HG02798 (cell line): ENCODE measurements around the gene ZNF320.
"Not testable (repeated sequence)": the region's sequence is repeated elsewhere in the genome, so short reads cannot be mapped to it uniquely, and the experiment has no call there.

Experiments used
- ATAC-seq: cut with Tn5 transposase; IDR thresholded peaks from one replicate; pipeline ENCODE4 v1.9.1; 2021; ENCODE audit warnings: mild to moderate bottlenecking; ENCODE audit not compliant: unreplicated experiment, poor library complexity

The ZNF320 gene

GRCh38 chr19:52922841-52923777 lies 25.7 kb upstream of the ZNF320 start, which contains the start of gene ZNF888:
TSS of gene ZNF888 (minus strand) at chr19:52923428. CDS start at chr19:52917873, 5,555 bp downstream.
- peak; percentile 97 for ATAC-seq

DNA sequence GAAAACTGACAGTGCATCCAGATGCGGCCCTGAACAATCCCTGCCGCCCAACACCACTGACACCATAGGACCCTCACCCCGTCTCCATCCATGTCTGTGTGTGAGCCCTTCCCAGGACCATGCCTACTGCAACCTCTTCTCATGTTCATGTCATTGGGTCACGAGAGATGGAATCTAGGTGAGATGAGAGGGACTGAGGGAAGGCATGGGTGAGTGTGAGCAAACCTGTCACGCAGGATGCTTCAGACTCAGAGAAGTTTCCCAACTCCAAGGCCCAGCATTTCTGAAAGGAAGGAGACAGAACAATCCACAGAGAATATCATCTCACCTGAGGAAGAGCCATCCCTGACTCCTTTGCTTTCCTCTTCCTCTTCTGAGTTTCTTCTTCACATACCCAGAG lies 20.1 kb upstream of the ZNF320 start:
- no peak for ATAC-seq

- no peak for ATAC-seq
Observed at GRCh38 chr19:52910648-52911047, 13.2 kb upstream of the ZNF320 start.

DNA sequence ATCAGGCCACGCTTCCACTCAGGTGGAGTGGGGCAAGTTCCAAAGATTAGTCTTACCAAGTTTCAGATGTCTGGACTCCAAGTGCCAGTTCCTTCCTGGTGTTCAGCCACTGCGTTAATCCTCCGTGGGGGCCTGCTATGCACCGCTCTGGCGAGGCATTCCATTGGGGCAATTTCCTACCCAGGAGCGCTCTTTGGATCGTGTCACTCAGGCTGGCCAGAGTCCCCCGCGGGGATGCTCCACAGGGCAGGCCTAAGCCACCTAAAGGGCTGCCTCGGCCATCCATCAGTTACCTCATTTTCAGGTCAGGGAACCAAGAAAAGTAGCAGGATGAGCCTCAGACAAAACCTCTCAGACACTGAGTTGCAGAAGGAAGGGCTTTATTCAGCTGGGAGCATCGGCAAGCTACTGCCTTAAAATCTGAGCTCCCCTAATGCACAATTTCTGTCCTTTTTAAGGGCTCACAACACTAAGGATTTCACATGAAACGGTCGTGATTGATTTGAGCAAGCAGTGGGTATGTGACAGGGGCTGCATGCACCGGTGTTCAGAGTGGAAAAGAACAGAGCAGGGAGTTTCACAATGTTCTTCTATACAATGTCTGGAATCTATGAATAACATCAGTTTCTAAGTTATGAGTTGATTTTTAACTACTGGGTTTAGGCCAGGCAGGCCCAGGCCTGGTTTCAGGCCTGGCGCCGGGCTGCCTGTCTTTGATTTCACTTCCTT lies 6.8 kb upstream of the ZNF320 start:
- not testable (repeated sequence) for ATAC-seq

DNA sequence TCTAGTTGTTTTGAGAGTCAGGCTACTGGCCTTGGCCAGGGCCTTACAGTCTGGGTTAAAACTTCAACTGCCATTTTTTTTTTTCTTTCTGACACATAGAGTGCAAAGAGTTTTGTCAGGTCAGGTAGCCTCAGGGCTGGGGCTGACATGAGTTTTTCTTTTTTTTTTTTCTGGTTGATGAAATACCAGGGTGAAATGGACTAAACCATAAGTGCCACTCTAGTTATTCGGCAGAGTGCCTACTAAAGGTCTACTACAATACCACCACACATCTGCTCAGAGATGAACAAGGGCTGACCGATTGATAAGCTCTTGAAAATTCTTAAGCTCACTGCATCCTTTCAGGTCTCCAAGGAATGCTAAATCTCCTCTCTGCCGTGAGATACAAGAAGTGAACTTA lies 4.4 kb upstream of the ZNF320 start:
- no peak for ATAC-seq

DNA sequence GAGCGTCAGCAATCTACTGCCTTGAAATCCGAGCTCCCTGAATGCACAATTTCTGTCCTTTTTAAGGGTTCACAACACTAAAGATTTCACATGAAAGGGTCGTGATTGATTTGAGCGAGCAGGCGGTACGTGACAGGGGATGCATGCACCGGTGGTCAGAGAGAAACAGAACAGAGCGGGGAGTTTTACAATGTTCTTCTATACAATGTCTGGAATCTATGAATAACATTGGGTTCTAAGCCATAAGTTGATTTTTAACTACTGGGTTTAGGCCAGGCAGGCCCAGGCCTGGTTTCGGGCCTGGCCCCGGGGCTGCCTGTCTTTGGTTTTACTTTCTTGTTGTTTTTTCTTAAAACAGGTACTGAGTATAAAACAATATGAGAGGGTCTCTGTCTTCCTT lies 1.2 kb upstream of the ZNF320 start:
- not testable (repeated sequence) for ATAC-seq

GRCh38 chr19:52898101-52898500 lies 666 bp upstream of the ZNF320 start:
- ATAC-seq: no peak

DNA sequence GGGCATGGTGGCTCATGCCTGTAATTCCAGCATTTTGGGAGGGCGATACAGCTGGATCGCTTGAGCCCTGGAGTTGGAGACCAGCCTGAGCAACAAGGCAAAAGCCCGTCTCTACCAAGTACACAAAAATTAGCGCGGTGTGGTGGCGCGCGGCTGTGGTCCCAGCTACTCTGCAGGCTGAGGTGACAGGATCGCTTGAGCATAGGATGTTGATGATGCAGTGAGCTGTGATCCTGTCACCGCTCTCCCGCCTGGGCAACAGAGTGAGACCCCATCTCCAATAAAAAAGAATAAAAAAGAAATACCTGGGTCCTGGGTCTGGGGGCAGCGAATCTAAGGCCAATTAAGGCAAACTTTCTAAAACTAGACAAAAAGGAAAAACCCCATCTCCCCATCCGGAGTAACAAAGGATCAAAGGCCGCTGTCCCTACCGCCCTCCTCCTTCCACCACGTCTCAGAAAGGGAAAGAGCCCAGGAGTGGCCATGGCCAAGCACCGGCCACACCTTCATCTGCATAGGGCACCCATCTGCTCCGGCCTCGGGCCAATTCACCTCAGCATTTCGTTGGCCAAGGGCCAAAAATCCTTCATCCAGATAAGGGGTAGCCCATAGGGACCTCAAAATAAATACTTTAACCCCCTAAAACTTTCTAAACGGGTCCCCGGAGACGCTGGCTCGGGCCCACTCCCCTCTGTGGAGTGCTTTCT lies 851 bp downstream of the ZNF320 start:
- ATAC-seq: no peak

- ATAC-seq: no peak
Observed at GRCh38 chr19:52891336-52891735, 6.1 kb downstream of the ZNF320 start.

DNA sequence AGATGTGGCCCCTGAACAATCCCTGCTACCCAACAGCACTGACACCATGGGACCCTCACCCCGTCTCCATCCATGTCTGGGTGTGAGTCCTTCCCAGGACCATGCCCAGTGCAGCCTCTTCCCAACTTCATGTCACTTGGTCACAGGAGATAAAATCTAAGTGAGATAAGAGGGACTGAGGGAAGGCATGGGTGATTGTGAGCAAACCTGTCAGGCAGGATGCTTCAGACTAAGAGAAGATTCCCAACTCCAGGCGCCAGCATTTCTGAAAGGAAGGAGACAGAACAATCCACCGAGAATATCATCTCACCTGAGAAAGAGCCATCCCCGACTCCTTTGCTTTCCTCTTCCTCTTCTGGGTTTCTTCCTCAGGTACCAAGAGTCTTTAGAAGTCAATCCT lies 7.5 kb downstream of the ZNF320 start:
- no peak for ATAC-seq

- no peak for ATAC-seq
Observed at GRCh38 chr19:52889076-52889475, 8.4 kb downstream of the ZNF320 start.

DNA sequence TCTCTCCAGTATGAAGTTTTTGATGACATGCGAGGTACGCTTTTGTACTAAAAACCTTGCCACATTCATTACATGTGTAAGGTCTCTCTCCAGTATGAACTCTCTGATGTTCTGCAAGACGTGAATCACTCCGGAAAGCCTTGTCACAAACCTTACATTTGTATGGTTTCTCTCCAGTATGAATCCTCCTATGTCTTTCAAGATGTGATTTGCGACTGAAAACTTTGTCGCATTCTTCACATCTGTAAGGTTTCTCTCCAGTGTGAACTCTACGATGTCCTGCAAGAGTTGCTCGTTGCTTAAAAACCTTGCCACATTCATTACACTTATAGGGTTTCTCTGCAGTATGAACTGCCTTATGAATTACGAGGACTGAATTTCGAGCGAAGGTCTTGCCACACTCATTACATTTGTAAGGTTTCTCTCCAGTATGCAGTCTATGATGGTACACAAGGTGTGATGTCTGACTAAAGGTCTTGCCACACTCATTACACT lies 16.5 kb downstream of the ZNF320 start:
- no peak for ATAC-seq

DNA sequence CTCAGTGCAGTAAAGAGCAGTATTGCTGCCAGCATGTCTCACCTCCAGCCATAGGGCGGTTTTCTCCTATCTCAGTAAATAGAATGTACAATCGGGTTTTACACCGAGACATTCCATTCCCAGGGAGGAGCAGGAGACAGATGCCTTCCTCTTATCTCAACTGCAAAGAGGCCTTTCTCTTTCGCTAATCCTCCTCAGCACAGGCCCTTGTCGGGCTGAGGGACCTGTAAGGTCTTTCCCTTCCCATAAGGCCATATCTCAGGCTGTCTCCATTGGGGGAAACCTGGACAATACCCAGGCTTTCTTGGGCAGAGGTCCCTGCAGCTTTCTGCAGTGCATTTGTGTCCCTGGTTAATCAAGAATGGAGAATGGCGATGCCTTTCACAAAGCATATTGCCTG lies 24.4 kb downstream of the ZNF320 start:
- ATAC-seq: not testable (repeated sequence)

GRCh38 chr19:52871466-52871865 lies 26.0 kb downstream of the ZNF320 start:
- no peak for ATAC-seq

DNA sequence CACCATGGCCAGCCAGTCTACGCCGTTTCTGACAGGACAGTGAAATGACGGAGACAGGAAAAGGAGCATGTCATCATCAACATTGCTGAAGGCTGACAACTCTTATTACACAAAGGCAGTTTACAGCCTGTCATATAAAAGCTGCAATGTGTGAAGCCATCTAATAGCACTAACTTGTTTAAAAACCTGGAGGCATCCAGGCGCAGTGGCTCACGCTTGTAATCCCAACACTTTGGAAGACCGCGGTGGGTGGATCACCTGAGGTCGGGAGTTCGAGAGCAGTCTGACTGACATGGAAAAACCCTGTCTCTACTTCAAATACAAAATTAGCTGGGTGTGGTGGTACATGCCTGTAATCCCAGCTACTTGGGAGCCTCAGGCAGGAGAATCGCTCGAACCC lies 29.4 kb downstream of the ZNF320 start:
- not testable (repeated sequence) for ATAC-seq

GRCh38 chr19:52857378-52858191 lies 39.9 kb downstream of the ZNF320 start, which contains the start of gene ZNF468:
TSS of gene ZNF468 (minus strand) at chr19:52857619. CDS start at chr19:52854272, 3,347 bp downstream.
- ATAC-seq: peak; percentile 98

- ATAC-seq: peak; percentile 3
Observed at GRCh38 chr19:52856540-52857377, 40.7 kb downstream of the ZNF320 start.
